ENCODE data around the gene CLHC1. TPM values are rescaled to one million over a fixed set of nuclear protein-coding genes. Genes with fewer than 3 reads are reported as not detected.

CLHC1 gene
- total and polyA plus RNA-seq, 2 donors (not counting 3 experiments of a cell fraction or from before 2014, with no cell fraction given), result 2.4 to 12.3 TPM

- TF ChIP-seq MYC (IDR thresholded peaks at IDR 0.05; ENCODE audit: low read depth, low read length) (no peak), CTCF (IDR thresholded peaks at IDR 0.05; ENCODE audit: extremely low read depth in 1 of 2, insufficient read depth in 1 of 2, low read depth in 1 of 2, low read length in 2 of 2) (no peak), POLR2AphosphoS5 (IDR thresholded peaks at IDR 0.05; ENCODE audit: insufficient read depth, low read depth, low read length) (no peak), POLR2A (IDR thresholded peaks at IDR 0.05; ENCODE audit: low read depth, low read length) (no peak), EZH2 (IDR thresholded peaks at IDR 0.05; ENCODE audit: borderline replicate concordance, low read depth, low read length, severe bottlenecking) (no peak), GATA2 (IDR thresholded peaks at IDR 0.05; ENCODE audit: insufficient read depth, insufficient read length, low read depth, low read length) (no peak), JUN (IDR thresholded peaks at IDR 0.05; ENCODE audit: borderline replicate concordance, insufficient read depth, insufficient read length, low read depth) (no peak), MAX (IDR thresholded peaks at IDR 0.05; ENCODE audit: insufficient read depth, insufficient read length) (no peak), FOS (IDR thresholded peaks at IDR 0.05; ENCODE audit: borderline replicate concordance, insufficient read depth, low read length) (no peak)
- FAIRE-seq (no peak), DNase-seq (ENCODE audit: low read depth, low spot score) (no peak)
- H3K9ac ChIP-seq (replicated peaks; ENCODE audit: extremely low read depth, insufficient read depth, low read length), result no peak overlapping the region
- H3K4me2 ChIP-seq (ENCODE audit: insufficient read depth, low read length), result no peak overlapping the region
- no peak overlapping the region for H3K27ac ChIP-seq (ENCODE audit: insufficient read depth, low read depth, low read length)
- no peaks in the 10 kb centered on the region for H3K9me3 ChIP-seq (replicated peaks; ENCODE audit: control insufficient read depth, insufficient read depth, low read length)
- no peaks in the 10 kb centered on the region for H3K27me3 ChIP-seq (ENCODE audit: control insufficient read depth in 2 of 2, insufficient read depth in 2 of 2, low read length in 2 of 2)
- CTCF ChIA-PET, result no interaction called here
- H3K79me2 ChIP-seq (ENCODE audit: control insufficient read depth, insufficient read depth, low read length), result no peaks in the 10 kb centered on the region
- no peak overlapping the region for H2AFZ ChIP-seq (ENCODE audit: low read depth, low read length)
- no peak overlapping the region for H3K4me3 ChIP-seq (replicated peaks in 1 of 3; ENCODE audit: insufficient read depth in 1 of 3, low read depth in 1 of 3, low read length in 3 of 3)
- intact Hi-C loops (cut with micrococcal nuclease), result no loop called here
- POLR2A ChIA-PET, result no interaction called here
- no TSS peak for BruUV-seq (replicated peaks)
- H3K36me3 ChIP-seq (ENCODE audit: control insufficient read depth in 2 of 2, extremely low read depth in 1 of 2, insufficient read depth in 2 of 2, low read length in 2 of 2), result no peaks in the 10 kb centered on the region
- no peaks in the 10 kb centered on the region for H3K9me1 ChIP-seq (replicated peaks; ENCODE audit: control insufficient read depth, extremely low read depth, insufficient read depth, low read length)
- H3K4me1 ChIP-seq (ENCODE audit: control insufficient read depth, extremely low read depth, insufficient read depth, low read length), result no peaks in the 10 kb centered on the region
- no peaks in the 10 kb centered on the region for H4K20me1 ChIP-seq (replicated peaks; ENCODE audit: control insufficient read depth, extremely low read depth, insufficient read depth, low read length)
- dilution Hi-C loops (cut with MboI; ENCODE audit: extremely low pct_ligation_motif_present, low sequenced_read_pairs), result no loop called here
Observed at GRCh38 chr2:55213822-55214221, 18.3 kb downstream of the CLHC1 start.

Data from endothelial cell of umbilical vein (primary cell).